ENCODE measurements around the gene GET4.

- no peak for TF ChIP-seq SAP30 (IDR thresholded peaks at IDR 0.05; ENCODE audit: insufficient read depth, insufficient replicate concordance, low read length)
- no peak for TF ChIP-seq POLR2A (IDR thresholded peaks at IDR 0.05; ENCODE audit: control extremely low read depth in 1 of 2, low read depth in 2 of 2, low read length in 2 of 2)
- no peak for TF ChIP-seq SP1 (IDR thresholded peaks at IDR 0.05; ENCODE audit: low read depth, low read length)
- TF ChIP-seq, protein P1, sequence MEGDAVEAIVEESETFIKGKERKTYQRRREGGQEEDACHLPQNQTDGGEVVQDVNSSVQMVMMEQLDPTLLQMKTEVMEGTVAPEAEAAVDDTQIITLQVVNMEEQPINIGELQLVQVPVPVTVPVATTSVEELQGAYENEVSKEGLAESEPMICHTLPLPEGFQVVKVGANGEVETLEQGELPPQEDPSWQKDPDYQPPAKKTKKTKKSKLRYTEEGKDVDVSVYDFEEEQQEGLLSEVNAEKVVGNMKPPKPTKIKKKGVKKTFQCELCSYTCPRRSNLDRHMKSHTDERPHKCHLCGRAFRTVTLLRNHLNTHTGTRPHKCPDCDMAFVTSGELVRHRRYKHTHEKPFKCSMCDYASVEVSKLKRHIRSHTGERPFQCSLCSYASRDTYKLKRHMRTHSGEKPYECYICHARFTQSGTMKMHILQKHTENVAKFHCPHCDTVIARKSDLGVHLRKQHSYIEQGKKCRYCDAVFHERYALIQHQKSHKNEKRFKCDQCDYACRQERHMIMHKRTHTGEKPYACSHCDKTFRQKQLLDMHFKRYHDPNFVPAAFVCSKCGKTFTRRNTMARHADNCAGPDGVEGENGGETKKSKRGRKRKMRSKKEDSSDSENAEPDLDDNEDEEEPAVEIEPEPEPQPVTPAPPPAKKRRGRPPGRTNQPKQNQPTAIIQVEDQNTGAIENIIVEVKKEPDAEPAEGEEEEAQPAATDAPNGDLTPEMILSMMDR (IDR thresholded peaks at IDR 0.05; ENCODE audit: control extremely low read depth in 1 of 3, insufficient read depth in 1 of 3, low read depth in 1 of 3, low read length in 3 of 3), result no peak
- no peak for TF ChIP-seq CREB1 (IDR thresholded peaks at IDR 0.05)
- TF ChIP-seq ATF3 (IDR thresholded peaks at IDR 0.05; ENCODE audit: insufficient read depth, low read depth, low read length), result no peak
- no peak for TF ChIP-seq EP300 (IDR thresholded peaks at IDR 0.05; ENCODE audit: borderline replicate concordance in 1 of 2, low read depth in 2 of 2, low read length in 2 of 2)
- no peak for TF ChIP-seq RNF2 (IDR thresholded peaks at IDR 0.05; ENCODE audit: borderline replicate concordance, low read depth, low read length, missing control alignments, poor library complexity, severe bottlenecking)
- TF ChIP-seq YY1 (IDR thresholded peaks at IDR 0.05; ENCODE audit: low read depth, low read length), result no peak
Measured at GRCh38 chr7:913736-914520, 37.6 kb downstream of the GET4 start.

All from H1 (cell line).